Activated gamma-delta T cell treated with anti-CD3 and anti-CD28 coated beads, Interleukin-2, amount 50 U/mL, for 16 hours (primary cell): ENCODE data around the gene TBC1D32.
"Not testable (repeated sequence)": the region's sequence is repeated elsewhere in the genome, so short reads cannot be mapped to it uniquely, and the experiment has no call there.

Experiments
- DNase-seq: peaks from one replicate; pipeline ENCODE4 v3.0.0-alpha.2; 2020; ENCODE audit warnings: low read depth

Gene TBC1D32

GRCh38 chr6:121223212-121223611 is 111.1 kb downstream of the TBC1D32 start:
- DNase-seq, result no peak

GRCh38 chr6:121222656-121223055 is 111.6 kb downstream of the TBC1D32 start:
- DNase-seq, result no peak

- no peak for DNase-seq
Observed at GRCh38 chr6:121216928-121217327, 117.4 kb downstream of the TBC1D32 start.

- not testable (repeated sequence) for DNase-seq
Observed at GRCh38 chr6:121213341-121213740, 120.9 kb downstream of the TBC1D32 start.

- DNase-seq, result no peak
Observed at GRCh38 chr6:121210943-121211342, 123.3 kb downstream of the TBC1D32 start.

GRCh38 chr6:121205569-121205968 is 128.7 kb downstream of the TBC1D32 start:
- DNase-seq, result no peak

GRCh38 chr6:121201105-121201504 is 133.2 kb downstream of the TBC1D32 start:
- no peak for DNase-seq

GRCh38 chr6:121196042-121196441 is 138.2 kb downstream of the TBC1D32 start:
- not testable (repeated sequence) for DNase-seq

GRCh38 chr6:121190122-121190521 is 144.2 kb downstream of the TBC1D32 start:
- DNase-seq, result no peak

GRCh38 chr6:121188356-121188755 is 145.9 kb downstream of the TBC1D32 start:
- DNase-seq, result no peak

GRCh38 chr6:121187833-121188200 is 146.5 kb downstream of the TBC1D32 start:
- DNase-seq, result no peak

- DNase-seq, result no peak
Observed at GRCh38 chr6:121187200-121187832, 147.0 kb downstream of the TBC1D32 start.

- DNase-seq, result no peak
Observed at GRCh38 chr6:121183742-121184141, 150.5 kb downstream of the TBC1D32 start.

- DNase-seq, result no peak
Observed at GRCh38 chr6:121175827-121176226, 158.5 kb downstream of the TBC1D32 start.

GRCh38 chr6:121172451-121172850 is 161.8 kb downstream of the TBC1D32 start:
- not testable (repeated sequence) for DNase-seq

- no peak for DNase-seq
Observed at GRCh38 chr6:121171879-121172278, 162.4 kb downstream of the TBC1D32 start.

GRCh38 chr6:121161886-121162285 is 172.4 kb downstream of the TBC1D32 start:
- DNase-seq, result no peak

GRCh38 chr6:121160276-121160675 is 174.0 kb downstream of the TBC1D32 start:
- DNase-seq, result no peak

- DNase-seq, result no peak
Observed at GRCh38 chr6:121158891-121159290, 175.4 kb downstream of the TBC1D32 start.

- no peak for DNase-seq
Observed at GRCh38 chr6:121158438-121158837, 175.8 kb downstream of the TBC1D32 start.

GRCh38 chr6:121157906-121158305 is 176.4 kb downstream of the TBC1D32 start:
- no peak for DNase-seq

- no peak for DNase-seq
Observed at GRCh38 chr6:121143476-121143875, 190.8 kb downstream of the TBC1D32 start.

GRCh38 chr6:121142093-121142492 is 192.2 kb downstream of the TBC1D32 start:
- no peak for DNase-seq

GRCh38 chr6:121135425-121135824 is 198.9 kb downstream of the TBC1D32 start:
- no peak for DNase-seq
